HL-60 (cell line): Measurements from ENCODE around the gene BRSK2.

Experiments
- CTCF ChIP-seq: IDR thresholded peaks from one replicate; pipeline ENCODE4 v1.5.1; 2011; ENCODE audit warnings: low read length, control low read depth, inconsistent platforms; ENCODE audit not compliant: insufficient read depth
- POLR2AphosphoS5 ChIP-seq: IDR thresholded peaks from 2 replicates; pipeline ENCODE4 v1.6.1; 2012; ENCODE audit warnings: low read depth
- TF ChIP-seq, protein P1 (sequence below): IDR thresholded peaks from 2 replicates; pipeline ENCODE4 v1.6.1; 2012; ENCODE audit warnings: low read depth; ENCODE audit not compliant: insufficient replicate concordance

DNA sequence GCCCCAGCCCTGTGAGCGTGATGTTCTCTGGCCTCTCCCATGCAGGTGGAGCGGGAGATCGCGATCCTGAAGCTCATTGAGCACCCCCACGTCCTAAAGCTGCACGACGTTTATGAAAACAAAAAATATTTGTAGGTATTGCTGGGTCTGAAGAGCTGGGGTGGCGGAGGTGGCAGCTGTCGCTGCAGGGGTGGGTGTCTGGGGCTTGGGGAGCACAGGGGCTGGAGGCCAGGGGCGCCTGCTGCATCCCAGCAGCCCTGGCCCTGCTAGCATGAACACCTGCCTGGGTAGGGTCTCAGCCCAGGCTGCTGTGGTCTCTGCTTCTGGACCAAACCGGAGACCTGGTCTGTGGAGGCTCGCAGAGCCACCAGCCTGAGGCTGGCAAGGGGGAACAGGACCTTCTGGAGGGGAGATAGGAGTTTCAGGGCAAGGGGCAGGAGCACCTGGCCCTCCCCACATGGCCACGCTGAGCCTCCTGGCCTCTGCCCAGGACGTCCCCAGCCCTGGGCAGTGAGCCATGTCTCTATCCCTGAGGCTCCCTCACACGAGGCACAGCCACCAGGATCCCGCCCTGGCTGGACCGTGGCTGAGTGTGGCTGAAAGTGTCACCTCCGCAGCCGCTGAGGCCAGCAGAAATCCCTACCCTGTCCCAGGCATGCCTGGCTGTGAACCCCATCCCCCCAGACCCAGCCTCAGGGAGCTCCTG, 48.7 kb downstream of the BRSK2 start:
- TF ChIP-seq CTCF (no peak), POLR2AphosphoS5 (no peak)
- TF ChIP-seq, protein P1, sequence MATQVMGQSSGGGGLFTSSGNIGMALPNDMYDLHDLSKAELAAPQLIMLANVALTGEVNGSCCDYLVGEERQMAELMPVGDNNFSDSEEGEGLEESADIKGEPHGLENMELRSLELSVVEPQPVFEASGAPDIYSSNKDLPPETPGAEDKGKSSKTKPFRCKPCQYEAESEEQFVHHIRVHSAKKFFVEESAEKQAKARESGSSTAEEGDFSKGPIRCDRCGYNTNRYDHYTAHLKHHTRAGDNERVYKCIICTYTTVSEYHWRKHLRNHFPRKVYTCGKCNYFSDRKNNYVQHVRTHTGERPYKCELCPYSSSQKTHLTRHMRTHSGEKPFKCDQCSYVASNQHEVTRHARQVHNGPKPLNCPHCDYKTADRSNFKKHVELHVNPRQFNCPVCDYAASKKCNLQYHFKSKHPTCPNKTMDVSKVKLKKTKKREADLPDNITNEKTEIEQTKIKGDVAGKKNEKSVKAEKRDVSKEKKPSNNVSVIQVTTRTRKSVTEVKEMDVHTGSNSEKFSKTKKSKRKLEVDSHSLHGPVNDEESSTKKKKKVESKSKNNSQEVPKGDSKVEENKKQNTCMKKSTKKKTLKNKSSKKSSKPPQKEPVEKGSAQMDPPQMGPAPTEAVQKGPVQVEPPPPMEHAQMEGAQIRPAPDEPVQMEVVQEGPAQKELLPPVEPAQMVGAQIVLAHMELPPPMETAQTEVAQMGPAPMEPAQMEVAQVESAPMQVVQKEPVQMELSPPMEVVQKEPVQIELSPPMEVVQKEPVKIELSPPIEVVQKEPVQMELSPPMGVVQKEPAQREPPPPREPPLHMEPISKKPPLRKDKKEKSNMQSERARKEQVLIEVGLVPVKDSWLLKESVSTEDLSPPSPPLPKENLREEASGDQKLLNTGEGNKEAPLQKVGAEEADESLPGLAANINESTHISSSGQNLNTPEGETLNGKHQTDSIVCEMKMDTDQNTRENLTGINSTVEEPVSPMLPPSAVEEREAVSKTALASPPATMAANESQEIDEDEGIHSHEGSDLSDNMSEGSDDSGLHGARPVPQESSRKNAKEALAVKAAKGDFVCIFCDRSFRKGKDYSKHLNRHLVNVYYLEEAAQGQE, result no peak
